ENCODE data around the gene GKN1.

GKN1 gene

GRCh38 chr2:69010437-69011194 lies 36.2 kb downstream of the GKN1 start:
- DNase-seq: no peak

- no peak for DNase-seq
Measured at GRCh38 chr2:69011611-69012157, 37.2 kb downstream of the GKN1 start.

GRCh38 chr2:69012310-69013141 lies 38.1 kb downstream of the GKN1 start:
- peak; percentile 26 to 43 for DNase-seq

GRCh38 chr2:69013142-69013839 lies 38.9 kb downstream of the GKN1 start, which contains the start of gene ANTXR1:
Gene ANTXR1, plus strand, starts transcription at chr2:69013179. Its CDS starts 321 bp downstream, at chr2:69013500.
- peak in 1 of 2 donors; percentile 6 for DNase-seq

- no peak for DNase-seq
Measured at GRCh38 chr2:69013840-69014821, 39.7 kb downstream of the GKN1 start.

- no peak for DNase-seq
Measured at GRCh38 chr2:69017080-69017479, 42.6 kb downstream of the GKN1 start.

- DNase-seq: no peak
Measured at GRCh38 chr2:69017835-69018234, 43.4 kb downstream of the GKN1 start.

GRCh38 chr2:69018678-69019095 lies 44.3 kb downstream of the GKN1 start:
- DNase-seq: no peak

GRCh38 chr2:69020496-69021426 lies 46.3 kb downstream of the GKN1 start:
- DNase-seq: no peak

- DNase-seq: no peak
Measured at GRCh38 chr2:69021727-69022126, 47.3 kb downstream of the GKN1 start.

- no peak for DNase-seq
Measured at GRCh38 chr2:69022548-69022947, 48.1 kb downstream of the GKN1 start.

- no peak for DNase-seq
Measured at GRCh38 chr2:69023236-69023635, 48.8 kb downstream of the GKN1 start.

- peak; percentile 25 to 26 for DNase-seq
Measured at GRCh38 chr2:69026026-69026425, 51.6 kb downstream of the GKN1 start.

GRCh38 chr2:69026691-69027459 lies 52.4 kb downstream of the GKN1 start:
- DNase-seq: no peak
